Subcutaneous abdominal adipose tissue (tissue), 5 donors: ENCODE measurements around the gene C16orf78.

Source experiments
- H3K27ac ChIP-seq: one replicate; pipeline ENCODE4 v1.7.0; 2013; ENCODE audit warnings: low read depth, mild to moderate bottlenecking, inconsistent platforms, low read length, moderate library complexity
- H3K27me3 ChIP-seq, 5 donors: one replicate each; pipeline ENCODE4 v1.7.0; 2013; ENCODE audit warnings: low read length in 5 of 5, inconsistent platforms in 1 of 5; ENCODE audit not compliant: control insufficient read depth in 5 of 5, insufficient read depth in 4 of 5
- H3K36me3 ChIP-seq, 5 donors: one replicate each; pipeline ENCODE4 v1.7.0; 2013; ENCODE audit warnings: low read length in 5 of 5; ENCODE audit not compliant: control insufficient read depth in 5 of 5, insufficient read depth in 5 of 5
- H3K4me1 ChIP-seq, 5 donors: one replicate each; pipeline ENCODE4 v1.7.0; 2013; ENCODE audit warnings: low read length in 5 of 5, mild to moderate bottlenecking in 3 of 5, moderate library complexity in 1 of 5; ENCODE audit not compliant: control insufficient read depth in 5 of 5, insufficient read depth in 5 of 5
- H3K4me3 ChIP-seq, 5 donors: one replicate each; pipeline ENCODE4 v1.7.0; 2013; ENCODE audit warnings: low read length in 5 of 5, low read depth in 1 of 5
- H3K9ac ChIP-seq, 5 donors: one replicate each; pipeline ENCODE4 v1.7.0; 2013; ENCODE audit warnings: low read length in 5 of 5, mild to moderate bottlenecking in 4 of 5, moderate library complexity in 3 of 5
- H3K9me3 ChIP-seq, 5 donors: one replicate each; pipeline ENCODE4 v1.7.0; 2013; ENCODE audit warnings: low read length in 5 of 5; ENCODE audit not compliant: control insufficient read depth in 5 of 5
- donor health status: healthy.
- donor health status: healthy.
- donor health status: healthy.
- donor health status: healthy.
- donor health status: healthy.

The C16orf78 gene

GRCh38 chr16:49439050-49439449 is 65.4 kb downstream of the C16orf78 start:
- Histone ChIP-seq H3K9me3 (no peaks in the 10 kb centered on the region), H3K4me1 (peaks cover 4 to 59% (median 18%) of the 10 kb centered on the region in 5 donors), H3K27ac (no peak overlapping the region), H3K27me3 (peaks cover 0 to 5% (median 4%) of the 10 kb centered on the region in 5 donors), H3K9ac (no peak overlapping the region), H3K36me3 (no peaks in the 10 kb centered on the region), H3K4me3 (no peak overlapping the region)

GRCh38 chr16:49439676-49440075 is 66.1 kb downstream of the C16orf78 start:
- no peak overlapping the region for H3K4me3 ChIP-seq
- H3K27me3 ChIP-seq: peaks cover 0 to 5% (median 4%) of the 10 kb centered on the region in 5 donors
- peak overlapping the region in 1 of 5 donors; percentile 26 for H3K9ac ChIP-seq
- H3K9me3 ChIP-seq: no peaks in the 10 kb centered on the region
- H3K36me3 ChIP-seq: no peaks in the 10 kb centered on the region
- peaks cover 4 to 59% (median 18%) of the 10 kb centered on the region in 5 donors for H3K4me1 ChIP-seq
- H3K27ac ChIP-seq: no peak overlapping the region

- H3K9me3 ChIP-seq: no peaks in the 10 kb centered on the region
- H3K9ac ChIP-seq: peak overlapping the region in 1 of 5 donors; percentile 26
- peaks cover 4 to 59% (median 18%) of the 10 kb centered on the region in 5 donors for H3K4me1 ChIP-seq
- H3K27ac ChIP-seq: no peak overlapping the region
- H3K4me3 ChIP-seq: no peak overlapping the region
- no peaks in the 10 kb centered on the region for H3K36me3 ChIP-seq
- H3K27me3 ChIP-seq: peaks cover 0 to 5% (median 4%) of the 10 kb centered on the region in 5 donors
These were observed 66.8 kb downstream of the C16orf78 start for GRCh38 chr16:49440156-49441065.

GRCh38 chr16:49441366-49441780 is 67.8 kb downstream of the C16orf78 start:
- no peaks in the 10 kb centered on the region for H3K9me3 ChIP-seq
- H3K4me1 ChIP-seq: peaks cover 4 to 58% (median 18%) of the 10 kb centered on the region in 5 donors
- H3K4me3 ChIP-seq: peak overlapping the region in 2 of 5 donors; percentile 6 to 26
- peaks cover 0 to 5% (median 4%) of the 10 kb centered on the region in 5 donors for H3K27me3 ChIP-seq
- H3K27ac ChIP-seq: no peak overlapping the region
- no peaks in the 10 kb centered on the region for H3K36me3 ChIP-seq
- H3K9ac ChIP-seq: peak overlapping the region in 1 of 5 donors; percentile 40

- Histone ChIP-seq H3K9me3 (no peaks in the 10 kb centered on the region), H3K9ac (no peak overlapping the region)
These were observed 69.2 kb downstream of the C16orf78 start for GRCh38 chr16:49442805-49443204.

DNA sequence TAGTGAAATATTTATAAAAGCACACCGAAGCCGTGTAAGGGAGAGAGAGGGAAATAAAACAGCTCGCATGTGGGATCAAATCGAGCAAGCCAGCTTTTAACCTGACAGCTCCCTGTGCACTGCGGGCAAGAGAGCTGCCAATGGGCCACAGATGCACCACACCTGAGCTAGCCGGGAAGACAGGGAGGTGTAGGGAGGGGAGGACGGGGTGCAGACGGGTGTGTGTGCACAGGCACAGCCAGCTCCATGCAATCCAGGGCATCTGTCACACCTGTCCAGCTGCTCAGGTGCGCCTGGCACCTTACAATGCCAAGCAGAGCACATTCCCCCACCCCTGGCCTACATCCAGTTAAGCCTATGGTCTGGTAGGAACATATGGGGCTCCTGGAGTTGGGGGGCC is 70.0 kb downstream of the C16orf78 start:
- H3K9me3 ChIP-seq: no peaks in the 10 kb centered on the region
- no peak overlapping the region for H3K27ac ChIP-seq
- H3K36me3 ChIP-seq: no peaks in the 10 kb centered on the region
- no peak overlapping the region for H3K4me3 ChIP-seq
- peaks cover 2 to 42% (median 15%) of the 10 kb centered on the region in 5 donors for H3K4me1 ChIP-seq
- H3K27me3 ChIP-seq: peaks cover 0 to 5% (median 4%) of the 10 kb centered on the region in 5 donors
- H3K9ac ChIP-seq: no peak overlapping the region

More at GRCh38 chr16:49442805-49443204, 69.2 kb downstream of the C16orf78 start:
- Histone ChIP-seq H3K4me1 (peaks cover 2 to 44% (median 15%) of the 10 kb centered on the region in 5 donors), H3K36me3 (no peaks in the 10 kb centered on the region), H3K4me3 (no peak overlapping the region), H3K27ac (no peak overlapping the region), H3K27me3 (peaks cover 0 to 5% (median 4%) of the 10 kb centered on the region in 5 donors)

GRCh38 chr16:49446805-49447204 is 73.2 kb downstream of the C16orf78 start:
- Histone ChIP-seq H3K9me3 (no peaks in the 10 kb centered on the region), H3K27ac (no peak overlapping the region)

More at GRCh38 chr16:49446805-49447204, 73.2 kb downstream of the C16orf78 start:
- Histone ChIP-seq H3K36me3 (no peaks in the 10 kb centered on the region), H3K27me3 (peaks cover 0 to 7% (median 3%) of the 10 kb centered on the region in 5 donors), H3K9ac (no peak overlapping the region), H3K4me1 (peaks cover 0 to 17% (median 0%) of the 10 kb centered on the region in 5 donors), H3K4me3 (no peak overlapping the region)
